Endothelial cell of umbilical vein (primary cell): ENCODE data around the gene MTPN. TPM values are rescaled to one million over a fixed set of nuclear protein-coding genes. Genes with fewer than 3 reads are reported as not detected.

Experiments used
- BruUV-seq: library from RNA; stranded (reverse); fragments of 400-500 nt; replicated peaks from 2 replicates; lab custom pipeline; 2021; lab: Mats Ljungman, UMichigan
- CTCF ChIA-PET: fragments of 300-600, 350-600 bp; sonication (Branson Sonifier 250); formaldehyde crosslinking; loops from one replicate; lab custom pipeline; 2021; ENCODE audit warnings: antibody characterized with exemption, inconsistent platforms; lab: Charles Lee
- POLR2A ChIA-PET: fragments of 300-600, 350-600 bp; sonication (Branson Sonifier 250); formaldehyde crosslinking; loops from one replicate; lab custom pipeline; 2021; ENCODE audit warnings: antibody characterized with exemption, inconsistent platforms; lab: Charles Lee
- DNase-seq: peaks from one replicate; pipeline ENCODE4 v3.0.0-alpha.2; 2011; ENCODE audit warnings: low read depth, low spot score
- FAIRE-seq: peaks from 2 replicates; lab custom pipeline; 2011; peaks lifted over from hg19 to GRCh38; lab: Jason Lieb, UNC
- H2AFZ ChIP-seq: 2 replicates; pipeline ENCODE4 v1.6.0; 2012; ENCODE audit warnings: low read depth, low read length, control low read depth, inconsistent platforms
- H3K27ac ChIP-seq: 2 replicates; pipeline ENCODE4 v1.5.1; 2011; ENCODE audit warnings: low read depth, mild to moderate bottlenecking, control low read depth, low read length, moderate library complexity; ENCODE audit not compliant: insufficient read depth
- H3K27me3 ChIP-seq, 2 experiments: 2 replicates each; pipeline versions ENCODE4 v1.6.0 to v1.6.1; 2011; ENCODE audit warnings: low read length in 2 of 2, mixed read lengths in 1 of 2; ENCODE audit not compliant: control insufficient read depth in 2 of 2, insufficient read depth in 2 of 2
- H3K36me3 ChIP-seq, 2 experiments: 2 replicates in 1 of 2; 3 replicates in 1 of 2; pipeline ENCODE4 v1.5.1; 2011; ENCODE audit warnings: low read length in 2 of 2, mild to moderate bottlenecking in 1 of 2, moderate library complexity in 1 of 2; ENCODE audit not compliant: control insufficient read depth in 2 of 2, insufficient read depth in 2 of 2; ENCODE audit errors: extremely low read depth in 1 of 2
- H3K4me1 ChIP-seq: 3 replicates; pipeline ENCODE4 v1.5.1; 2011; ENCODE audit warnings: mild to moderate bottlenecking, low read length; ENCODE audit not compliant: control insufficient read depth, insufficient read depth; ENCODE audit errors: extremely low read depth
- H3K4me2 ChIP-seq: 2 replicates; pipeline ENCODE4 v1.6.1; 2011; ENCODE audit warnings: low read length, control low read depth, mixed read lengths; ENCODE audit not compliant: insufficient read depth
- H3K4me3 ChIP-seq, 3 experiments: fragments of 200-600 bp in 1 of 3; sonication (generic), shearing (Covaris generic) in 1 of 3; replicated peaks in 1 of 3; 2 replicates each; pipeline ENCODE4 v1.5.1; 2011 to 2016; ENCODE audit warnings: control low read depth in 3 of 3, low read length in 3 of 3, mild to moderate bottlenecking in 2 of 3, inconsistent platforms in 1 of 3, low read depth in 1 of 3, moderate library complexity in 1 of 3; ENCODE audit not compliant: insufficient read depth in 1 of 3
- H3K79me2 ChIP-seq: 2 replicates; pipeline ENCODE4 v1.6.0; 2012; ENCODE audit warnings: low read length, inconsistent platforms; ENCODE audit not compliant: control insufficient read depth, insufficient read depth
- H3K9ac ChIP-seq: replicated peaks from 2 replicates; pipeline ENCODE3; 2011; ENCODE audit warnings: low read length, control low read depth; ENCODE audit not compliant: insufficient read depth; ENCODE audit errors: extremely low read depth
- H3K9me1 ChIP-seq: replicated peaks from 3 replicates; pipeline ENCODE4 v1.6.0; 2011; ENCODE audit warnings: mild to moderate bottlenecking, low read length; ENCODE audit not compliant: control insufficient read depth, insufficient read depth; ENCODE audit errors: extremely low read depth
- H3K9me3 ChIP-seq: replicated peaks from 2 replicates; pipeline ENCODE4 v1.5.1; 2012; ENCODE audit warnings: low read length, inconsistent platforms; ENCODE audit not compliant: control insufficient read depth, insufficient read depth
- H4K20me1 ChIP-seq: replicated peaks from 2 replicates; pipeline ENCODE3; 2011; ENCODE audit warnings: mild to moderate bottlenecking, low read length; ENCODE audit not compliant: control insufficient read depth, insufficient read depth; ENCODE audit errors: extremely low read depth
- EZH2 ChIP-seq: IDR thresholded peaks from 2 replicates; pipeline ENCODE4 v1.6.1; 2012; ENCODE audit warnings: borderline replicate concordance, low read depth, mild to moderate bottlenecking, moderate library complexity, low read length, inconsistent platforms; ENCODE audit not compliant: severe bottlenecking
- FOS ChIP-seq: IDR thresholded peaks from 2 replicates; pipeline ENCODE4 v1.6.1; 2011; ENCODE audit warnings: mild to moderate bottlenecking, low read length, moderate library complexity, borderline replicate concordance; ENCODE audit not compliant: insufficient read depth
- GATA2 ChIP-seq: IDR thresholded peaks from 2 replicates; pipeline ENCODE4 v1.7.0; 2011; ENCODE audit warnings: low read depth, mild to moderate bottlenecking, moderate library complexity, mixed read lengths, low read length; ENCODE audit not compliant: insufficient read length, insufficient read depth
- JUN ChIP-seq: IDR thresholded peaks from 2 replicates; pipeline ENCODE4 v1.6.1; 2011; ENCODE audit warnings: borderline replicate concordance, low read depth; ENCODE audit not compliant: insufficient read length, insufficient read depth
- MYC ChIP-seq: IDR thresholded peaks from one replicate; pipeline ENCODE4 v1.6.1; 2011; ENCODE audit warnings: mild to moderate bottlenecking, low read depth, low read length
- POLR2A ChIP-seq: IDR thresholded peaks from 2 replicates; pipeline ENCODE4 v1.6.1; 2012; ENCODE audit warnings: low read depth, mild to moderate bottlenecking, control low read depth, low read length
- POLR2AphosphoS5 ChIP-seq: IDR thresholded peaks from 2 replicates; pipeline ENCODE4 v1.6.1; 2012; ENCODE audit warnings: low read depth, mild to moderate bottlenecking, control low read depth, low read length, moderate library complexity; ENCODE audit not compliant: insufficient read depth
- dilution Hi-C: fragments of 300-500 bp; cut with MboI; formaldehyde crosslinking; loops from one replicate; pipeline ENCODE4 v1.15.0; 2019; ENCODE audit warnings: low sequenced_read_pairs; ENCODE audit not compliant: extremely low pct_ligation_motif_present
- intact Hi-C: fragments of 100-400 bp; cut with micrococcal nuclease; formaldehyde crosslinking; loops from one replicate; pipeline ENCODE4 v1.10.0; 2022
- polyA plus RNA-seq, 4 experiments: library from polyadenylated mRNA; depleted of rRNA in 3 of 4; stranded (reverse) in 3 of 4; unstranded in 1 of 4; fragments of >200 nt; gene quantifications; 2 replicates each; pipeline versions ENCODE4 v1.2.1 to v1.2.3, GENCODE V29; 2011 to 2012; ENCODE audit warnings: missing spikeins in 1 of 4
- total RNA-seq: library from RNA; stranded (reverse); gene quantifications from 2 replicates; pipeline ENCODE4 v1.2.3, GENCODE V29; 2021
- TF ChIP-seq, protein P1 (sequence below): IDR thresholded peaks from 2 replicates; pipeline ENCODE4 v1.6.1; 2011; ENCODE audit not compliant: insufficient read depth, insufficient read length
- TF ChIP-seq, protein P2 (sequence below), 2 donors: IDR thresholded peaks; 1 replicate in 1 of 2; 2 replicates in 1 of 2; pipeline ENCODE4 v1.5.1; 2011; ENCODE audit warnings: low read length in 2 of 2, mild to moderate bottlenecking in 2 of 2, moderate library complexity in 2 of 2, control low read depth in 1 of 2, inconsistent platforms in 1 of 2, low read depth in 1 of 2; ENCODE audit not compliant: insufficient read depth in 1 of 2; ENCODE audit errors: extremely low read depth in 1 of 2

MTPN gene
- total and polyA plus RNA-seq, 2 donors (not counting 3 experiments of a cell fraction or from before 2014, with no cell fraction given), result 58.1 to 174 TPM

DNA sequence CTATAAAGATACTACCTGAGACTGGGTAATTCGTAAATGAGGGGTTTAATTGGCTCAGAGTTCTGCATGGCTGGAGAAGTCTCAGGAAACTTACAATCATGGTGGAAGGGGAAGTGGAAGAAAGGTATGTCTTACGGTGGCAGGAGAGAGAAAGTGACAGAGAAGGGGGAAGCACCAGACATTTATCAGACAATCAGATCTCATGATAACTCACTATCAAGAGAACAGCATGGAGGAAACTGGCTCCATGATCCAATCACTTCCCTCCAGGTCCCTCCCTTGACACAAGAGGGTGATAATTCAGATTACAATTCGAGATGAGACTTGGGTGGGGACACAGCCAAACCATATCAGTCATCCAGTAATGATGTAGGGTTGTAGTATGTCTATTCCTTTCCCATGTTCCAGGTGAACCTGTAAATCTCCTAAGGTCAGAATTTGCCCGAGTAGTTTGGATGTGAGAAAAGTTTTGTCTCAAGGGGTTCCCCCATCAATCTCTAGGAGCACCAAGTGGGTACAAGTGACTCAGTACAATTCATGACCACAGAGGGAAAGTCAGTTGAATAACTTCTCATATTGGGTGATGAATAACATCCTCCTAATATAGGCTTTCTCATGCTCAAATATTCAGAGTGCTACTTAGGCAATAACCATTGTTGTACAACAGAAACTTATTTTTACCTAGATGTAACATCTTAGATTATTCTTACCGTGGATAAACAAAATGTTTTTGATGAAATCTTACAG lies 39.7 kb upstream of the MTPN start:
- TF ChIP-seq FOS (no peak), POLR2AphosphoS5 (no peak), POLR2A (no peak), JUN (no peak), GATA2 (no peak), MYC (no peak), EZH2 (no peak)
- TF ChIP-seq, protein P1, sequence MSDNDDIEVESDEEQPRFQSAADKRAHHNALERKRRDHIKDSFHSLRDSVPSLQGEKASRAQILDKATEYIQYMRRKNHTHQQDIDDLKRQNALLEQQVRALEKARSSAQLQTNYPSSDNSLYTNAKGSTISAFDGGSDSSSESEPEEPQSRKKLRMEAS, result no peak
- TF ChIP-seq, protein P2, sequence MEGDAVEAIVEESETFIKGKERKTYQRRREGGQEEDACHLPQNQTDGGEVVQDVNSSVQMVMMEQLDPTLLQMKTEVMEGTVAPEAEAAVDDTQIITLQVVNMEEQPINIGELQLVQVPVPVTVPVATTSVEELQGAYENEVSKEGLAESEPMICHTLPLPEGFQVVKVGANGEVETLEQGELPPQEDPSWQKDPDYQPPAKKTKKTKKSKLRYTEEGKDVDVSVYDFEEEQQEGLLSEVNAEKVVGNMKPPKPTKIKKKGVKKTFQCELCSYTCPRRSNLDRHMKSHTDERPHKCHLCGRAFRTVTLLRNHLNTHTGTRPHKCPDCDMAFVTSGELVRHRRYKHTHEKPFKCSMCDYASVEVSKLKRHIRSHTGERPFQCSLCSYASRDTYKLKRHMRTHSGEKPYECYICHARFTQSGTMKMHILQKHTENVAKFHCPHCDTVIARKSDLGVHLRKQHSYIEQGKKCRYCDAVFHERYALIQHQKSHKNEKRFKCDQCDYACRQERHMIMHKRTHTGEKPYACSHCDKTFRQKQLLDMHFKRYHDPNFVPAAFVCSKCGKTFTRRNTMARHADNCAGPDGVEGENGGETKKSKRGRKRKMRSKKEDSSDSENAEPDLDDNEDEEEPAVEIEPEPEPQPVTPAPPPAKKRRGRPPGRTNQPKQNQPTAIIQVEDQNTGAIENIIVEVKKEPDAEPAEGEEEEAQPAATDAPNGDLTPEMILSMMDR (IDR thresholded peaks at IDR 0.05; ENCODE audit: extremely low read depth in 1 of 2, insufficient read depth in 1 of 2, low read depth in 1 of 2, low read length in 2 of 2), result no peak
- Histone ChIP-seq H3K27me3 (peaks cover 1 to 14% of the 10 kb centered on the region in 2 experiments), H3K9ac (no peak overlapping the region), H3K36me3 (no peaks in the 10 kb centered on the region), H2AFZ (no peak overlapping the region), H3K4me2 (no peak overlapping the region), H4K20me1 (no peaks in the 10 kb centered on the region), H3K79me2 (no peaks in the 10 kb centered on the region), H3K27ac (no peak overlapping the region), H3K9me1 (no peaks in the 10 kb centered on the region), H3K9me3 (no peaks in the 10 kb centered on the region), H3K4me3 (no peak overlapping the region), H3K4me1 (no peaks in the 10 kb centered on the region)
- BruUV-seq, result no TSS peak
- ChIA-PET POLR2A (no interaction called here), CTCF (interaction anchor here (1.2 to 1.6 kb wide), 4 partner anchors 12 to 344 kb away, joined by 3 to 4 read pairs (median 4); no protein-coding TSS in a partner anchor)
- intact Hi-C loops, result no loop called here
- no peak for DNase-seq
- FAIRE-seq, result no peak
- dilution Hi-C loops, result no loop called here
